ENCODE results near the gene CCNL2.

The CCNL2 gene

DNA sequence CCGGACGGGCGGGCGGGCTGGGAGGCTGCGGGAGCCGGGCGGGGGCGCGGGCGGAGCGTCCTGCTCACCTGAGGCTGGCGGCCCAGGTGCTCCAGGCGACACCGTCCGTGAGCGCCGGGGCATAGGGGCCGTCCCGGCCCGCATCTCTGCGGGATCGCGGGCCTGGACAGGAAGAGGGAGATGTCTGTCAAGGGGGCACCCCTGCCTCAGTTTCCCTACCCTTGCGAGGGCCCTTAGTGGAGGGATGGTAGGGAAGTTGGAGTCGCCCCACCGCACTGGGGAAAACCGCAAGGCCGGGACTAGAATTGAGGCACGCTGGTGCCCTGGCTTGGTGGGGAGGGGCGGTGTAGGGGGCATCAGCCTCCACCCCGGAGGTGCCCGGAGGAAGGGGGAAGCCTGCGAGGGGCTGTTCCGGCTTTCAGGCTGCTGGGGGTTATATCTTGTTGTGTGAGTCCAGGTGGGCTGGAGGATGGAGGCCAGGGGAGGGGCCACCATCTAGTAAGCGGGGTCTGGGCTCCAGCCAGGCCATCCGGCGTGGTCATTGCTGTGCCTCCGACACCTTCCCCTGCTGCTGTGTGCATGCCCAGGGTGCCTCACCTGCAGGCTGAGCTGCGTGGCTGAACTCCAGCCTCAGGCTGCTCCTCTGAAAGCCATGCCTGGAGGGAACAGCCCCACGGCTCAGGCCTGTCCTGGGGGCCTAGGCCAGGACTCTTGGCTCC is 36.9 kb upstream of the CCNL2 start:
- TF ChIP-seq, protein P1, sequence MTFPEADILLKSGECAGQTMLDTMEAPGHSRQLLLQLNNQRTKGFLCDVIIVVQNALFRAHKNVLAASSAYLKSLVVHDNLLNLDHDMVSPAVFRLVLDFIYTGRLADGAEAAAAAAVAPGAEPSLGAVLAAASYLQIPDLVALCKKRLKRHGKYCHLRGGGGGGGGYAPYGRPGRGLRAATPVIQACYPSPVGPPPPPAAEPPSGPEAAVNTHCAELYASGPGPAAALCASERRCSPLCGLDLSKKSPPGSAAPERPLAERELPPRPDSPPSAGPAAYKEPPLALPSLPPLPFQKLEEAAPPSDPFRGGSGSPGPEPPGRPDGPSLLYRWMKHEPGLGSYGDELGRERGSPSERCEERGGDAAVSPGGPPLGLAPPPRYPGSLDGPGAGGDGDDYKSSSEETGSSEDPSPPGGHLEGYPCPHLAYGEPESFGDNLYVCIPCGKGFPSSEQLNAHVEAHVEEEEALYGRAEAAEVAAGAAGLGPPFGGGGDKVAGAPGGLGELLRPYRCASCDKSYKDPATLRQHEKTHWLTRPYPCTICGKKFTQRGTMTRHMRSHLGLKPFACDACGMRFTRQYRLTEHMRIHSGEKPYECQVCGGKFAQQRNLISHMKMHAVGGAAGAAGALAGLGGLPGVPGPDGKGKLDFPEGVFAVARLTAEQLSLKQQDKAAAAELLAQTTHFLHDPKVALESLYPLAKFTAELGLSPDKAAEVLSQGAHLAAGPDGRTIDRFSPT (tag by site-specific recombination; IDR thresholded peaks at IDR 0.05) = 0 out of 2 replicates have a peak, but pooled peaks have one; percentile 19
- peak; percentile 89 for TF ChIP-seq ZNF341 (tag by site-specific recombination; IDR thresholded peaks at IDR 0.05; ENCODE audit: low read depth)
- TF ChIP-seq ZNF600 (tag by site-specific recombination; IDR thresholded peaks at IDR 0.05) = 0 out of 2 replicates have a peak, but pooled peaks have one; percentile 24
- TF ChIP-seq, protein P2, sequence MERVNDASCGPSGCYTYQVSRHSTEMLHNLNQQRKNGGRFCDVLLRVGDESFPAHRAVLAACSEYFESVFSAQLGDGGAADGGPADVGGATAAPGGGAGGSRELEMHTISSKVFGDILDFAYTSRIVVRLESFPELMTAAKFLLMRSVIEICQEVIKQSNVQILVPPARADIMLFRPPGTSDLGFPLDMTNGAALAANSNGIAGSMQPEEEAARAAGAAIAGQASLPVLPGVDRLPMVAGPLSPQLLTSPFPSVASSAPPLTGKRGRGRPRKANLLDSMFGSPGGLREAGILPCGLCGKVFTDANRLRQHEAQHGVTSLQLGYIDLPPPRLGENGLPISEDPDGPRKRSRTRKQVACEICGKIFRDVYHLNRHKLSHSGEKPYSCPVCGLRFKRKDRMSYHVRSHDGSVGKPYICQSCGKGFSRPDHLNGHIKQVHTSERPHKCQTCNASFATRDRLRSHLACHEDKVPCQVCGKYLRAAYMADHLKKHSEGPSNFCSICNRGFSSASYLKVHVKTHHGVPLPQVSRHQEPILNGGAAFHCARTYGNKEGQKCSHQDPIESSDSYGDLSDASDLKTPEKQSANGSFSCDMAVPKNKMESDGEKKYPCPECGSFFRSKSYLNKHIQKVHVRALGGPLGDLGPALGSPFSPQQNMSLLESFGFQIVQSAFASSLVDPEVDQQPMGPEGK (tag by site-specific recombination; IDR thresholded peaks at IDR 0.05) = 0 out of 2 replicates have a peak, but pooled peaks have one; percentile 22
- no peak for TF ChIP-seq ZNF548 (tag by site-specific recombination; IDR thresholded peaks at IDR 0.05)
- Histone ChIP-seq H3K36me3 (ENCODE audit: control insufficient read depth in 2 of 2, insufficient read depth in 1 of 2, low read length in 2 of 2) (peaks cover 0 to 9% of the 10 kb centered on the region in 2 experiments; a peak in 1 of 3 replicates), H3K4me1 (ENCODE audit: control insufficient read depth, insufficient read depth, low read length) (no peaks in the 10 kb centered on the region), H3K4me3 (ENCODE audit: low read depth, low read length) (peak overlapping the region; percentile 24), H3K27ac (ENCODE audit: extremely low read depth, low read depth, low read length) (no peak overlapping the region), H3K9me3 (ENCODE audit: control insufficient read depth, insufficient read depth, low read depth, low read length) (no peaks in the 10 kb centered on the region)
- POLR2A ChIA-PET = interaction anchor here (0.5 kb wide), 1 partner anchor 226 kb away, joined by 4 read pairs; no protein-coding TSS in a partner anchor
- CTCF ChIA-PET = interaction anchor here (0.5 to 1.4 kb wide), 2 partner anchors 37 to 533 kb away, joined by 3 to 6 read pairs; partner anchors contain the start of gene CCNL2

DNA sequence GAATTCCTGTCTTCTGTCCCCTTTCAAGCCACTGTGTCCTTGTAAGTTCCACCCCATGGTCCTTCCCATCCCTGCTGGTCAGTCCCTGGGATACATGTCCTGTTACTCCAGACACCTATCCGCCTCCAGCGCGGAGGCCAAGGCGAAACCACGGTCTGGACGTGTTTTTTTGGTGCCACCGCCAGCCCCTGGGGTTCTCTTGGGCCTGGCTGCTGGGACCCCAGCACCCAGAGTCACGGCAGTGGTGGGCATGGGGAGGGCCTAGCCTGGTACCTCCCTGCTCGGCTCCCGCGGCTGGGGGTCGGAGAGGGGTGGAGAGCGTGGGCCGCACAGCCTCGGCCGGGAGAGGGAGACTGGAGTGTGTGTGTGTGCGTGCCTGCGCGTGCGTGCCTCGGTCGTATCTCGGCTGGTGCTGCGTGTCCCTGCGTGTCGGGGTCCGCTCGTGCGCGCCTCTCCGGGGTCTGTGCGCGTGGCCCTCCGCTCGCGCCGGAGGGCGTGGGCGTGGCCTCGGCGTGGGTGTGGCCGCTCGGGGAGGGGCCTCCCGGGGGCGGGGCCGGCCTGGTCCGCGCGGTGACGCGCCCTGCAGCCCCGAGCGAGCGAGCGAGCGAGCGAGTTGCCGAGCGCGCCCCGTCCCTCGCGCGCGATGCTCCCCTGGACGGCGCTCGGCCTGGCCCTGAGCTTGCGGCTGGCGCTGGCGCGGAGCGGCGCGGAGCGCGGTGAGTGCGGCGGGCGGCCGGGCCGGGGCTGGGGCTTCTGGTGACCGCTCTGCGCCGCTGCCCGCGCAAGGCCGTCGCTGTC is 36.2 kb upstream of the CCNL2 start, which contains the start of gene VWA1:
Gene VWA1 (plus strand): TSS at position 585 of the 798 bp plus-strand sequence. CDS start 59 bp downstream, at position 644.
- CTCF ChIA-PET = no interaction called here
- H3K9me3 ChIP-seq (ENCODE audit: control insufficient read depth, insufficient read depth, low read depth, low read length) = no peaks in the 10 kb centered on the region
- H3K4me1 ChIP-seq (ENCODE audit: control insufficient read depth, insufficient read depth, low read length) = no peaks in the 10 kb centered on the region
- H3K27ac ChIP-seq (ENCODE audit: extremely low read depth, low read depth, low read length) = no peak within 1 kb of the TSS
- POLR2A ChIA-PET = interaction anchor here (0.5 to 1.0 kb wide), 2 partner anchors 28 to 226 kb away, joined by 4 read pairs; partner anchors contain the start of gene MRPL20
- peak within 1 kb of the TSS; percentile 24 for H3K4me3 ChIP-seq (ENCODE audit: low read depth, low read length)
- peaks cover 0 to 9% of the 10 kb centered on the region in 2 experiments; a peak in 1 of 3 replicates for H3K36me3 ChIP-seq (ENCODE audit: control insufficient read depth in 2 of 2, insufficient read depth in 1 of 2, low read length in 2 of 2)
- no peak for TF ChIP-seq HOXD13 (CRISPR knock-in tag; IDR thresholded peaks at IDR 0.05; ENCODE audit: borderline replicate concordance)
- TF ChIP-seq ZNF501 (tag by site-specific recombination; IDR thresholded peaks at IDR 0.05) = no peak
- TF ChIP-seq, protein P3, sequence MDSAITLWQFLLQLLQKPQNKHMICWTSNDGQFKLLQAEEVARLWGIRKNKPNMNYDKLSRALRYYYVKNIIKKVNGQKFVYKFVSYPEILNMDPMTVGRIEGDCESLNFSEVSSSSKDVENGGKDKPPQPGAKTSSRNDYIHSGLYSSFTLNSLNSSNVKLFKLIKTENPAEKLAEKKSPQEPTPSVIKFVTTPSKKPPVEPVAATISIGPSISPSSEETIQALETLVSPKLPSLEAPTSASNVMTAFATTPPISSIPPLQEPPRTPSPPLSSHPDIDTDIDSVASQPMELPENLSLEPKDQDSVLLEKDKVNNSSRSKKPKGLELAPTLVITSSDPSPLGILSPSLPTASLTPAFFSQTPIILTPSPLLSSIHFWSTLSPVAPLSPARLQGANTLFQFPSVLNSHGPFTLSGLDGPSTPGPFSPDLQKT (IDR thresholded peaks at IDR 0.05; ENCODE audit: borderline replicate concordance, low read depth, low read length) = no peak
- TF ChIP-seq KLF7 (tag by site-specific recombination; IDR thresholded peaks at IDR 0.05; ENCODE audit: borderline replicate concordance) = 0 out of 2 replicates have a peak, but pooled peaks have one; percentile 15
- peak; percentile 47; the same call in 1 of the 2 replicates for TF ChIP-seq WT1 (tag by site-specific recombination; IDR thresholded peaks at IDR 0.05)
- TF ChIP-seq SP2 (tag by site-specific recombination; IDR thresholded peaks at IDR 0.05) = peak; percentile 48
- peak; percentile 84; the same call in 1 of the 2 replicates for TF ChIP-seq KLF8 (tag by site-specific recombination; IDR thresholded peaks at IDR 0.05)
- peak; percentile 94 for TF ChIP-seq GLIS2 (tag by site-specific recombination; IDR thresholded peaks at IDR 0.05)
- TF ChIP-seq EGR2 (tag by site-specific recombination; IDR thresholded peaks at IDR 0.05; ENCODE audit: low read depth) = peak; percentile 72
- no peak for TF ChIP-seq ZNF214 (tag by site-specific recombination; IDR thresholded peaks at IDR 0.05; ENCODE audit: borderline replicate concordance)
- TF ChIP-seq ZNF311 (tag by site-specific recombination; IDR thresholded peaks at IDR 0.05; ENCODE audit: borderline replicate concordance) = no peak
- TF ChIP-seq ZNF76 (tag by site-specific recombination; IDR thresholded peaks at IDR 0.05; ENCODE audit: borderline replicate concordance, low read depth) = no peak
- TF ChIP-seq, protein P4, sequence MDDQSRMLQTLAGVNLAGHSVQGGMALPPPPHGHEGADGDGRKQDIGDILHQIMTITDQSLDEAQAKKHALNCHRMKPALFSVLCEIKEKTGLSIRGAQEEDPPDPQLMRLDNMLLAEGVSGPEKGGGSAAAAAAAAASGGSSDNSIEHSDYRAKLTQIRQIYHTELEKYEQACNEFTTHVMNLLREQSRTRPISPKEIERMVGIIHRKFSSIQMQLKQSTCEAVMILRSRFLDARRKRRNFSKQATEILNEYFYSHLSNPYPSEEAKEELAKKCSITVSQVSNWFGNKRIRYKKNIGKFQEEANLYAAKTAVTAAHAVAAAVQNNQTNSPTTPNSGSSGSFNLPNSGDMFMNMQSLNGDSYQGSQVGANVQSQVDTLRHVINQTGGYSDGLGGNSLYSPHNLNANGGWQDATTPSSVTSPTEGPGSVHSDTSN (CRISPR knock-in tag; IDR thresholded peaks at IDR 0.05) = 0 out of 2 replicates have a peak, but pooled peaks have one; percentile 63
- TF ChIP-seq ZNF596 (tag by site-specific recombination; IDR thresholded peaks at IDR 0.05) = peak; percentile 86
- TF ChIP-seq, protein P5, sequence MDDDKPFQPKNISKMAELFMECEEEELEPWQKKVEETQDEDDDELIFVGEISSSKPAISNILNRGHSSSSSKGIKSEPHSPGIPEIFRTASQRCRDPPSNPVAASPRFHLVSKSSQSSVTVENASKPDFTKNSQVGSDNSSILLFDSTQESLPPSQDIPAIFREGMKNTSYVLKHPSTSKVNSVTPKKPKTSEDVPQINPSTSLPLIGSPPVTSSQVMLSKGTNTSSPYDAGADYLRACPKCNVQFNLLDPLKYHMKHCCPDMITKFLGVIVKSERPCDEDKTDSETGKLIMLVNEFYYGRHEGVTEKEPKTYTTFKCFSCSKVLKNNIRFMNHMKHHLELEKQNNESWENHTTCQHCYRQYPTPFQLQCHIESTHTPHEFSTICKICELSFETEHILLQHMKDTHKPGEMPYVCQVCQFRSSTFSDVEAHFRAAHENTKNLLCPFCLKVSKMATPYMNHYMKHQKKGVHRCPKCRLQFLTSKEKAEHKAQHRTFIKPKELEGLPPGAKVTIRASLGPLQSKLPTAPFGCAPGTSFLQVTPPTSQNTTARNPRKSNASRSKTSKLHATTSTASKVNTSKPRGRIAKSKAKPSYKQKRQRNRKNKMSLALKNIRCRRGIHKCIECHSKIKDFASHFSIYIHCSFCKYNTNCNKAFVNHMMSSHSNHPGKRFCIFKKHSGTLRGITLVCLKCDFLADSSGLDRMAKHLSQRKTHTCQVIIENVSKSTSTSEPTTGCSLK (tag by site-specific recombination; IDR thresholded peaks at IDR 0.05) = no peak
- no peak for TF ChIP-seq REPIN1 (tag by site-specific recombination; IDR thresholded peaks at IDR 0.05; ENCODE audit: low read depth)
- TF ChIP-seq ZNF558 (tag by site-specific recombination; IDR thresholded peaks at IDR 0.05) = no peak
- TF ChIP-seq ZNF19 (tag by site-specific recombination; IDR thresholded peaks at IDR 0.05; ENCODE audit: low read depth) = no peak
- peak; percentile 36; the same call in 1 of the 2 replicates for TF ChIP-seq ZNF600 (tag by site-specific recombination; IDR thresholded peaks at IDR 0.05)
